ENCODE measurements around the gene KCMF1.

DNA sequence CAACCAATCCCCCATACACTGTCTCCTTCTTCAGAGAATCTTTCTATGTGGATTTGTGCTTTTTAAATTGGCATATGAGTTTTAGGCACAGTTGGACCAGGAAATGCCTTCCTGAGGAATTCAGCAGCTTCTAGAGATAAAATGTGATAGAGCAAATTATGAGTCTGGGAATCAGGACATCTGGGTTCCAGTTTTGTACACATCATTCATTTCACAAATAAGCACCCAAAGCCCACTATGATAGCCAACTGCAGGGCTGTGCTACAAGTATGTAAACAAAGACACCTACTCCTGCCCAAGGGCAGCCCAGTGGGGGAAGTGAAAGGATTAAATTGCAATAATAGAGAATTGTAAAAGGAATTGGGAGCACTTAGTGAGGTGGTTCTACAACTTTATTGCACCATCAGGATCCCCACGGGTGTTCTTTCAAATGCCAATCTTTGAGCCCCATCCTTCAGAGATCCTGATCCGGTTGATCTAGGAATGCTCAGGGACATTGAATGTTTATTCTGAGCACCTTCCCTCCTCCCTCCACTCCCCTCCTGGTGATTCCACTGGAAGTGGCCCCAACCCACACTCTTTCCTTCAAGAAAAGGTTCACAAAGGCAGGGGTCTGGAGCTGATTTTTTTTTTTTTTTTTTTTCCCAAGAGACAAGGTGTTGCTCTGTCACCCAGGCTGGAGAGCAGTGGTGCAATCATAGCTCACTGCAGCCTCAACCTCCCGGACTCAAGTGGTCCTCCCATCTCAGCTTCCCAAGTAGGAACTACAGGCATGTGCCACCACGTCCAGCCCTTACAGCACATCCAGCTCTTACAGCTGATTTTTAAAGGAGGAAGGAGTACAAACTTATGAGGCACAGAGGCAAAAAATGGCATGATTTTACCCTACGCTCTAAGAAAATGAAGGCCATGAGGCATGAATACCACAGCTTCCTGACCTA, 11.1 kb upstream of the KCMF1 start:
- TF ChIP-seq POLR2A (IDR thresholded peaks at IDR 0.05) = no peak
- TF ChIP-seq, protein P1, sequence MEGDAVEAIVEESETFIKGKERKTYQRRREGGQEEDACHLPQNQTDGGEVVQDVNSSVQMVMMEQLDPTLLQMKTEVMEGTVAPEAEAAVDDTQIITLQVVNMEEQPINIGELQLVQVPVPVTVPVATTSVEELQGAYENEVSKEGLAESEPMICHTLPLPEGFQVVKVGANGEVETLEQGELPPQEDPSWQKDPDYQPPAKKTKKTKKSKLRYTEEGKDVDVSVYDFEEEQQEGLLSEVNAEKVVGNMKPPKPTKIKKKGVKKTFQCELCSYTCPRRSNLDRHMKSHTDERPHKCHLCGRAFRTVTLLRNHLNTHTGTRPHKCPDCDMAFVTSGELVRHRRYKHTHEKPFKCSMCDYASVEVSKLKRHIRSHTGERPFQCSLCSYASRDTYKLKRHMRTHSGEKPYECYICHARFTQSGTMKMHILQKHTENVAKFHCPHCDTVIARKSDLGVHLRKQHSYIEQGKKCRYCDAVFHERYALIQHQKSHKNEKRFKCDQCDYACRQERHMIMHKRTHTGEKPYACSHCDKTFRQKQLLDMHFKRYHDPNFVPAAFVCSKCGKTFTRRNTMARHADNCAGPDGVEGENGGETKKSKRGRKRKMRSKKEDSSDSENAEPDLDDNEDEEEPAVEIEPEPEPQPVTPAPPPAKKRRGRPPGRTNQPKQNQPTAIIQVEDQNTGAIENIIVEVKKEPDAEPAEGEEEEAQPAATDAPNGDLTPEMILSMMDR (IDR thresholded peaks at IDR 0.05) = no peak
